H1 (cell line): Measurements from ENCODE around the gene LGALS1.
"Not testable (repeated sequence)": the region's sequence is repeated elsewhere in the genome, so short reads cannot be mapped to it uniquely, and the experiment has no call there.

ENCODE experiments used
- CTCF ChIP-seq, 3 experiments: IDR thresholded peaks; 1 replicate in 2 of 3; 2 replicates in 1 of 3; pipeline versions ENCODE4 v1.5.1 to v1.6.1; 2011; ENCODE audit warnings: low read length in 3 of 3, mild to moderate bottlenecking in 3 of 3, inconsistent platforms in 2 of 3, low read depth in 1 of 3, moderate library complexity in 1 of 3; ENCODE audit not compliant: insufficient read depth in 1 of 3; ENCODE audit errors: control extremely low read depth in 1 of 3
- GABPA ChIP-seq: IDR thresholded peaks from 2 replicates; pipeline ENCODE4 v1.6.1; 2011; ENCODE audit warnings: mild to moderate bottlenecking, low read length, moderate library complexity, borderline replicate concordance; ENCODE audit not compliant: insufficient read depth
- JUND ChIP-seq: IDR thresholded peaks from 2 replicates; pipeline ENCODE4 v1.6.1; 2011; ENCODE audit warnings: mild to moderate bottlenecking, improper control_type of control experiment, low read length
- YY1 ChIP-seq: IDR thresholded peaks from 2 replicates; pipeline ENCODE4 v1.6.1; 2011; ENCODE audit warnings: low read depth, mild to moderate bottlenecking, low read length

- TF ChIP-seq CTCF (IDR thresholded peaks at IDR 0.05; ENCODE audit: control extremely low read depth in 1 of 3, insufficient read depth in 1 of 3, low read depth in 1 of 3, low read length in 3 of 3); JUND; YY1; GABPA: not testable (repeated sequence)
These were observed 18.7 kb downstream of the LGALS1 start for GRCh38 chr22:37694131-37694530.
